SIG-M5 (cell line): ENCODE data around the gene SOCS4.
"Not testable (repeated sequence)": the region's sequence is repeated elsewhere in the genome, so short reads cannot be mapped to it uniquely, and the experiment has no call there.

Experiments
- DNase-seq: peaks from one replicate; lab custom pipeline; 2025; lab: John Stamatoyannopoulos, UW

SOCS4 gene, protein sequence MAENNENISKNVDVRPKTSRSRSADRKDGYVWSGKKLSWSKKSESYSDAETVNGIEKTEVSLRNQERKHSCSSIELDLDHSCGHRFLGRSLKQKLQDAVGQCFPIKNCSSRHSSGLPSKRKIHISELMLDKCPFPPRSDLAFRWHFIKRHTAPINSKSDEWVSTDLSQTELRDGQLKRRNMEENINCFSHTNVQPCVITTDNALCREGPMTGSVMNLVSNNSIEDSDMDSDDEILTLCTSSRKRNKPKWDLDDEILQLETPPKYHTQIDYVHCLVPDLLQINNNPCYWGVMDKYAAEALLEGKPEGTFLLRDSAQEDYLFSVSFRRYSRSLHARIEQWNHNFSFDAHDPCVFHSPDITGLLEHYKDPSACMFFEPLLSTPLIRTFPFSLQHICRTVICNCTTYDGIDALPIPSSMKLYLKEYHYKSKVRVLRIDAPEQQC

GRCh38 chr14:55026793-55027561 lies at the start of gene SOCS4, which contains the start of gene WDHD1:
Gene SOCS4, plus strand, starts transcription at chr14:55027236. Its CDS starts 15,806 bp downstream, at chr14:55043042.
Gene WDHD1, minus strand, starts transcription at chr14:55027099. Its CDS starts 312 bp downstream, at chr14:55026787.
- peak; percentile 37 for DNase-seq

DNA sequence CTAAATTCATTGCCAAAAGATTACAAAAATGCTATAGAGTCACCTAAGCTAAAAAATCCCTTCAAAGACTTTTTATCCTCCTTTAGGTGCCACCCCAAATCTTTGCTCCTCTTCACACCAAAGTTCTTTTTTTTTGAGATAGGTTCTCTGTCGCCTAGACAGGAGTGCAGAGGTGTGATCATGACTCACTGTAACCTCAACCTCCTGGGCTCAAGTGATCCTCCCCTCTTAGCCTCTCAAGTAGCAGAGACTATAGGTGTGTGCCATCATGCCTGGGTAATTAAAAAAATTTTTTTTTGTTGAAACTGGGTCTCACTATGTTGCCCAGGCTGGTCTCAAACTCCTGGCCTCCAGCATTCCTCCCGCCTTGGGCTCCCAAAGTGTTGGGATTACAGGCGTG lies 48.0 kb upstream of the SOCS4 start:
- DNase-seq, result no peak

GRCh38 chr14:54981698-54982097 lies 45.3 kb upstream of the SOCS4 start:
- DNase-seq, result no peak

DNA sequence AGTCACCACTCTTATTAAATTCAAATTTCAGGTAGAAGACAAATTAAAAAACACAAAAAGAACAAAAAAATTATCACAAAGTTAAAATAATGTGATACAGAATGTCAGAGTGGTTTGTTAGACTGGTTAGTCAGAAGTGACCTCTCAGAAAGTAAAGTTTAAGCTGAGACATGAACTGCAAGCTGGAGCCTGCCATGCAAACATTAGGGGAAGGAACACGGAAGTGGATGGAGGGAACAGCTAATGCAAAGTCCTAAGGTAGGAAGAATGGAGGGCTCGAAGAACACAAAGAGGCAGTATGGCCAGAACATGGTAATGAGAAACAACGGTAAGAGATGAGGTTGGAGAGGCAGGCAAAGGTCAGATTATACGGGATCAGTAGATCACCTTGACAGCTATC lies 41.9 kb upstream of the SOCS4 start:
- no peak for DNase-seq

GRCh38 chr14:55000381-55000780 lies 26.7 kb upstream of the SOCS4 start:
- DNase-seq, result peak; percentile 18

GRCh38 chr14:55005071-55005470 lies 22.0 kb upstream of the SOCS4 start:
- DNase-seq, result no peak

GRCh38 chr14:55015006-55015405 lies 12.0 kb upstream of the SOCS4 start:
- no peak for DNase-seq

DNA sequence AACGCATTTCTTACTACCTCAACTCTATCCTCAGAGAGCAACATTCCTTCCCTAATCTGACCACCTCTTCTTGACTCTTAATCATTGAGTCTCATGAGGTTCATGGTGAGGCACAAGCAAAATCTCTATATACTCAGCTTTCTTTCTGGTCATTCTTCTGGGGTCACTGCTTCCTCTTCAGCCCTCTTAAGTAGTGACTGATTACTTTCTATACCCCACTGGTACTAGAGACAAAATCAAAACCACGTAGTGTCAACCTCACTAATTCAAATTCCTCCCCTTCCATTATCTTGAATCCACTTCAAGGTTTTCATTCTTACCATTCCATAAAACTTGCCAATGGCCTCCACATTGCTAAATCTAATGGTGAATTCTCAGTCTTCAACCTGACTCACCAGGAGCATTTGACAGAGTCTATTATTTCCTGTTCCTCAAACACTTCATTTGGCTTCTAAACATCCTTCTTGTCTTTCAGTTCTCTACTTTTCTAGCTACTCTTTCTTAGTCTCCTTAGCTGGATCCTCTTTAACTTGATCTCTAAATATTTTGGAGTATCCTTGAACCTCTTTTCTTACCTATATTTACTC lies 7.0 kb upstream of the SOCS4 start:
- no peak for DNase-seq

DNA sequence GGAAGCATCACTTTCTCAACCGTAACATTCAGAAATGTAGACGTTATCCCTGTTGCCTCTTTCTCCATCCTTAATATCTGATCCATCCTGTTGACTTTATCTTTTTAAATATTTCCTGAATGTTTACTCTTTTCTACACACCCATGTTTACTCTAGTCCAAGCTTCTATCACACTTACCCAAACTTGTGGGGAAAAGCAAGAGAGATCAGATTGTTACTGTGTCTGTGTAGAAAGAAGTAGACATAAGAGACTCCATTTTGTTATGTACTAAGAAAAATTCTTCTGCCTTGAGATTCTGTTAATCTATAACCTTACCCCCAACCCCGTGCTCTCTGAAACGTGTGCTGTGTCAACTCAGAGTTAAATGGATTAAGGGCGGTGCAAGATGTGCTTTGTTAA lies 2.7 kb upstream of the SOCS4 start:
- DNase-seq, result not testable (repeated sequence)

GRCh38 chr14:55025948-55026347 lies 1.1 kb upstream of the SOCS4 start:
- DNase-seq, result no peak

DNA sequence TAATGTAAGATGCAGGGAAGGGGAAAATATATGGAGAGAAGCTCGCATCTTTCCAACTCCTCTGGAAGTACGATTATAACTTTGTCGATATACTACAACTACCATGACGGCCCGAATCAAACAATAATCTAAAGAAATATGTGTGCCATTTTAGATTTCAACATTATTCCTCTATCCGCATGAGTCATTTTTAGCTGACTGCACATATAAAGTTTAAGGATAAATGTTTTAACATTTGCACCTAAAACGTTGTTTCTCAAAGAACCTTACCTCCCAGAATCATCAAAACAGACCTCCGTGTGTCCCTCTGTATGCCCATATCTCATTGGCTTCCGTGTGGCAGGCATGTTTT lies 619 bp upstream of the SOCS4 start:
- DNase-seq, result no peak

- DNase-seq, result no peak
Measured at GRCh38 chr14:55028066-55028465, 1.0 kb downstream of the SOCS4 start.

DNA sequence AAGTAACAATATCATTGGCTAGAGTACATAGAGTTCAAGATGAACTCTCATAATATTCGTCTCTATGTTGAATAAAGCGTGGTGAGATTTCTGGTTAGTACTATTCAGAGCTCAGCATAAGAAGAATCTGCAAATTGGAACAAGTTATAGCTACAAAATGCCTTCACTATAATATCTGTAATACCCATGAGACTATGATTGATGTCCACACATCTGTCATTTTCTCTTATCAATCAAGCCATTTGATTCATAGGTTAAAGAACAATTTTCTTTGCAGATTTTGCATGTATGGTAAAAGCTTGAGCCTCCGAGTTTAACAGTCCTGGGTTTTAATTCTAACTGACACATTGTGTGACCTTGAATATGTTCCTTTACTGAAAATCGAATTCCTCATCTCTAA lies 1.4 kb downstream of the SOCS4 start:
- no peak for DNase-seq

GRCh38 chr14:55031190-55031589 lies 4.2 kb downstream of the SOCS4 start:
- no peak for DNase-seq

DNA sequence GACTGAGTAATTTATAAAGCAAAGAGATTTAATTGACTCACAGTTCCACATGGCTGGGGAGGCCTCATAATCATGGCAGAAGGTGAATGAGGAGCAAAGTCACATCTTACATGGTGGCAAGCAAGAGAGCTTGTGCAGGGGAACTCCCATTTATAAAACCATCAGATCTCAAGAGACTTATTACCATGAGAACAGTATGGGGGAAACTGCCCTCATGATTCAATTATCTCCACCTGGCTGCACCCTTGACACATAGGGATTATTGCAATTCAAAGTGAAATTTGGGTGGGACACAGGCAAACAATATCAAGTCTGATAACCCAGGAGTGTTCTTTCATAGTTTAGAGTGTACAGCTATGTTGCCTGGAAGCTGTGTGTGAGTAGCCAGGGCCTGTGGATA lies 11.0 kb downstream of the SOCS4 start:
- DNase-seq, result not testable (repeated sequence)

- DNase-seq, result no peak
Measured at GRCh38 chr14:55038708-55039107, 11.7 kb downstream of the SOCS4 start.

DNA sequence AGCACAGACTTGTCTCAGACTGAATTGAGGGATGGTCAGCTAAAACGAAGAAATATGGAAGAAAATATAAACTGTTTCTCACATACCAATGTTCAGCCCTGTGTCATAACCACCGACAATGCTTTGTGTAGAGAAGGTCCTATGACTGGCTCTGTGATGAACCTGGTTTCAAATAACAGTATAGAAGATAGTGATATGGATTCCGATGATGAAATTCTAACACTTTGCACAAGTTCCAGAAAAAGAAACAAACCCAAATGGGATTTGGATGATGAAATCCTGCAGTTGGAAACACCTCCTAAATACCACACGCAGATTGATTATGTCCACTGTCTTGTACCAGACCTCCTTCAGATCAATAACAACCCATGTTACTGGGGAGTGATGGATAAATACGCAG lies 16.5 kb downstream of the SOCS4 start:
- no peak for DNase-seq

- no peak for DNase-seq
Measured at GRCh38 chr14:55045087-55045486, 18.1 kb downstream of the SOCS4 start.

DNA sequence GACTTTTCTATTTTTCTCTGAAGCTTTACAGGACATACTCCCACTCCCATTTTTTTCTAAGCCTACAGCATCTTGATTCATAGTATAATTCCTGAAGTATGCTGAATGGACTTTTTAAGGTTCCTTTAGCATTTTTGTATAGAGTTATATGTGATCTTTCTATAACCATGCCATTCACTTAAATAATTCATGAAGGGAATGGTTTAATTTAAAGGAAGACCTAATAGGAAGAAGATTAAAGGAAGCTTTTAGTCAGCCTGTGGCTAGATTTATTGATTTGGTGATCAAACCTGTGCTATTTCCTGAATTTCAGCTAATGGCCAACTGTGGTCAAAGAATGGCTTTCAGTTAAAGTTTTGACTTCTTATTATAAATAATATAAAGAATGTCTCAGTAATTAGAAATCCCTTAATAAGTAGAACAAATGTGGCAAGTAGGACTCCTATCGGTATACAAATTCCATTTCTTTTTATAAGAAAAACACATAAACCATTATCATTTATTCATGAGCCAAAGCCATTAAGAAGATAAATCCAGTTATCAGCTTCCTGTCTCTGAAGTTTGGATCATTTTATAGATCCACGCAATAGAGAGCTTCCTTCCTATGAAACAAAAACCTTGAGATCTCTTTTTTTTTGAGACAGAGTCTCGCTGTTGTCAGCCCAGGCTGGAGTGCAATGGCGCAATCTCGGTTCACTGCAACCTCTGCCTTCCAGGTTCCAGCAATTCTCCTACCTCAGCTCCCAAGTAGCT lies 20.4 kb downstream of the SOCS4 start:
- no peak for DNase-seq

- no peak for DNase-seq
Measured at GRCh38 chr14:55048900-55049436, 21.9 kb downstream of the SOCS4 start.

GRCh38 chr14:55051165-55051422 lies 24.1 kb downstream of the SOCS4 start:
- no peak for DNase-seq
